GM19328 (cell line): Measurements from ENCODE around the gene ESYT2.

Experiments
- ATAC-seq: cut with Tn5 transposase; IDR thresholded peaks from one replicate; pipeline ENCODE4 v1.9.1; 2021; ENCODE audit warnings: mild to moderate bottlenecking, moderate library complexity; ENCODE audit not compliant: unreplicated experiment

Gene ESYT2

GRCh38 chr7:158828133-158829020, 932 bp downstream of the ESYT2 start:
- ATAC-seq, result peak; percentile 4

GRCh38 chr7:158827411-158828132, 1.7 kb downstream of the ESYT2 start:
- ATAC-seq, result no peak

- no peak for ATAC-seq
Measured at GRCh38 chr7:158825628-158826289, 3.5 kb downstream of the ESYT2 start.

- ATAC-seq, result peak; percentile 61
Measured at GRCh38 chr7:158824028-158824427, 5.3 kb downstream of the ESYT2 start.

GRCh38 chr7:158821171-158822031, 7.9 kb downstream of the ESYT2 start:
- no peak for ATAC-seq

GRCh38 chr7:158820656-158821055, 8.7 kb downstream of the ESYT2 start:
- no peak for ATAC-seq

- no peak for ATAC-seq
Measured at GRCh38 chr7:158819571-158820203, 9.6 kb downstream of the ESYT2 start.

GRCh38 chr7:158818325-158819213, 10.7 kb downstream of the ESYT2 start:
- peak; percentile 81 for ATAC-seq

- no peak for ATAC-seq
Measured at GRCh38 chr7:158816995-158817394, 12.3 kb downstream of the ESYT2 start.

GRCh38 chr7:158816271-158816670, 13.0 kb downstream of the ESYT2 start:
- ATAC-seq, result no peak

- no peak for ATAC-seq
Measured at GRCh38 chr7:158815800-158816128, 13.5 kb downstream of the ESYT2 start.

GRCh38 chr7:158815083-158815799, 14.1 kb downstream of the ESYT2 start:
- no peak for ATAC-seq

GRCh38 chr7:158814637-158815036, 14.7 kb downstream of the ESYT2 start:
- ATAC-seq, result no peak

GRCh38 chr7:158812684-158813083, 16.6 kb downstream of the ESYT2 start:
- ATAC-seq, result no peak

GRCh38 chr7:158811894-158812293, 17.4 kb downstream of the ESYT2 start:
- ATAC-seq, result no peak

- no peak for ATAC-seq
Measured at GRCh38 chr7:158811461-158811860, 17.8 kb downstream of the ESYT2 start.

GRCh38 chr7:158810846-158811245, 18.5 kb downstream of the ESYT2 start:
- no peak for ATAC-seq

- peak; percentile 89 for ATAC-seq
Measured at GRCh38 chr7:158809596-158809995, 19.7 kb downstream of the ESYT2 start.

GRCh38 chr7:158808126-158808525, 21.2 kb downstream of the ESYT2 start:
- no peak for ATAC-seq
